NB4 (cell line): ENCODE measurements around the gene AP2A2.

Experiments
- DNase-seq: peaks from one replicate; pipeline ENCODE4 v3.0.0; 2010; ENCODE audit warnings: low read depth
- H3K4me3 ChIP-seq: one replicate; pipeline ENCODE4 v1.5.1; 2011; ENCODE audit warnings: mild to moderate bottlenecking, low read depth, low read length, moderate library complexity
- CTCF ChIP-seq: IDR thresholded peaks from one replicate; pipeline ENCODE4 v1.5.1; 2012; ENCODE audit warnings: low read depth, low read length
- MYC ChIP-seq: IDR thresholded peaks from 2 replicates; pipeline ENCODE4 v1.6.1; 2011; ENCODE audit warnings: low read depth, low read length
- POLR2A ChIP-seq: IDR thresholded peaks from 2 replicates; pipeline ENCODE4 v1.6.1; 2011; ENCODE audit warnings: mild to moderate bottlenecking; ENCODE audit not compliant: insufficient read length; ENCODE audit errors: extremely low read depth
- TF ChIP-seq, protein P1 (sequence below): IDR thresholded peaks from 2 replicates; pipeline ENCODE4 v1.6.1; 2011; ENCODE audit warnings: low read depth, low read length

AP2A2 gene

DNA sequence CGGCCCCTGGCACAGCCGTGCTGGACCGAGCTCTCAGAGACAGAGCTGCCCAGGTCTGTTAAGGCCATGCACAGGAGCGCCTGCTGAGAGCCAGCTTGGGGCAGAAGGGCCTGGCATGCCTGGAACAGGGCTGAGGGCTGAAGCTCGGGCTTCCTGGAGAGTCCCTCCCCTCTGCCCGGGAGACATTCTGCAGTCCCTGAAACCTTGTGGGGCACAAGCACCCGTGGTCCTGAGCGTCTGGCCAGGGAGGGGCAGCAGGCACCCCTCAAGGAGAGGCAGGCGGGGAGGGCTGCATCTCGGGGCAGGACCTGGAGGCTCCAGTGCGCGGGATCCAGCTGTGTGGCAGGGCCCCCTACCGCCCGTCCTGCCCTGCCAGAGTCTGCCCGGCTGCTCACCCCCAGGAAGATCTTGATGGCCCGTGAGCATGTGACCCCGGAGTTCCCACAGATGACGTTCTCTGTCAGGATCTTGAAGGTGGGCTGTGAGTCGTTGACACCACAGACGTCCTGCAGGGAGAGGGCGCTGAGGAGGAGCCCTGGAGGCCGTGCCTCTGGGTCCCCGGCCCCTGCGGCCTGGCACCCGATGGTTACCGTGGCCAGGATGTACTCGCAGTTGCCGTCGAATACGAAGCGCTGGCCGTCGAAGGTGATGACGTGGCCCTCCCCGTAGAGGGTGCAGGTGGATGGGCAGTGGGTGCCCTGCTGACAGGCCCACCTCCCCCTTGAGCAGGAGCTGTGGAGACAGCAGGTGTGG lies 99.9 kb downstream of the AP2A2 start:
- TF ChIP-seq CTCF (no peak), POLR2A (no peak), MYC (no peak)
- TF ChIP-seq, protein P1, sequence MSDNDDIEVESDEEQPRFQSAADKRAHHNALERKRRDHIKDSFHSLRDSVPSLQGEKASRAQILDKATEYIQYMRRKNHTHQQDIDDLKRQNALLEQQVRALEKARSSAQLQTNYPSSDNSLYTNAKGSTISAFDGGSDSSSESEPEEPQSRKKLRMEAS = no peak
- no peak for DNase-seq
- no peak overlapping the region for H3K4me3 ChIP-seq

DNA sequence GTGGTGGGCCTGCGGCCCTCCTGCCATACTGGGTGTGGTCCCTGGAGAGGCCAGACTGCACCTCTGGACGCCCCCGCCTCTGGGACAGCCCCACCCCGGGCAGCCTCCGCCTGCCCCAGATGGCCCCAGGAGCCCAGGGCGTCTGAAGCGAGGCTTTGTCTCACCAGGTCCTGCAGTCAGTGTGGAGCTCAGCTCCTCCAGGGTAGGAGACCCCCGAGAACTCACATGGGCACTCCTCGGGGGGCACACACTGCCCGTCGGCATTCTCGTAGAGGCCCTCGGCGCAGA lies 100.4 kb downstream of the AP2A2 start:
- no peak for TF ChIP-seq MYC
- TF ChIP-seq, protein P1 = no peak
- TF ChIP-seq POLR2A = no peak
- no peak for TF ChIP-seq CTCF
- no peak for DNase-seq
- no peak overlapping the region for H3K4me3 ChIP-seq

GRCh38 chr11:1026641-1027482 lies 101.2 kb downstream of the AP2A2 start:
- no peak for TF ChIP-seq POLR2A
- TF ChIP-seq, protein P1 = no peak
- no peak for TF ChIP-seq MYC
- no peak for TF ChIP-seq CTCF
- DNase-seq = no peak
- H3K4me3 ChIP-seq = no peak overlapping the region

GRCh38 chr11:1027483-1028290 lies 102.0 kb downstream of the AP2A2 start:
- TF ChIP-seq CTCF = no peak
- no peak for TF ChIP-seq MYC
- TF ChIP-seq POLR2A = no peak
- TF ChIP-seq, protein P1 = no peak
- no peak for DNase-seq
- H3K4me3 ChIP-seq = no peak overlapping the region

DNA sequence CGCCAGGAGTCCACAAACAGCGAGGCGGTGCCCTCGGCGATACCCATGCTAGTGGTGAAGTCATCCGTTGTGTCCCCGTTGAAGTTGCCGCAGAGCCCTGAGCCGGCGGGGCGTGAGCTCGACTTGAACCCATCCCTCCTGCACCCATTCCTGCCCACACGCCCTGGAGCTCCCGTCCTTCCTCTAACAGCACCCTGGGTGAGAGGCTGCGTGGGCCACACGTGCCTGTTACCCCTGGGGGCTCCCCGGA lies 102.5 kb downstream of the AP2A2 start:
- no peak for TF ChIP-seq POLR2A
- TF ChIP-seq MYC = no peak
- TF ChIP-seq, protein P1 = no peak
- TF ChIP-seq CTCF = no peak
- H3K4me3 ChIP-seq = no peak overlapping the region
- DNase-seq = peak; percentile 28
